Activated CD4-positive, alpha-beta T cell treated with anti-CD3 and anti-CD28 coated beads, Interleukin-2, amount 50 U/mL, for 48 hours (primary cell): ENCODE measurements around the gene KRTAP20-4.

Experiments used
- DNase-seq, 2 experiments: peaks; one replicate each; pipeline ENCODE4 v3.0.0-alpha.2; 2020

KRTAP20-4 gene

DNA sequence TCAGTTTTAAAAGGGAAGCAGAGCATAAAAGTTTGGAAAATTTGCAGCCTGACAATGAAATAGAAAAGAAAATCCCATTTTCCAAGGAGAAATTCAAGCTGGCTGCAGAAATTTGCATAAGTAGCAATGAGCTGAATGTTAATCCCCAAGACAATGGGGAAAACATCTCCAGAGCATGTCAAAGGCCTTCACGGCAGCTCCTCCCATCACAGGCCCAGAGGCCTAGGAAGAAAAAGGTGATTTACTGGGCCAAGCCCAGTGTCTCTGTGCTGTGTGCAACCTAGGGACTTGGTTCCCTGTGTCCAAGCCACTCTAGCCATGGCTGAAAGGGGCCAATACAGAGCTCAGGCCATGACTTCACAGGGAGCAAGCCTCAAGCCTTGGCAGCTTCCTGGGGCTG, 48.3 kb downstream of the KRTAP20-4 start:
- DNase-seq: no peak
